ENCODE results near the gene UGT1A8. TPM values are rescaled to one million over a fixed set of nuclear protein-coding genes. Genes with fewer than 3 reads are reported as not detected.
"Not testable (repeated sequence)": the region's sequence is repeated elsewhere in the genome, so short reads cannot be mapped to it uniquely, and the experiment has no call there.

UGT1A8 gene
- total RNA-seq, 4 donors from 2014 or later, result not detected

DNA sequence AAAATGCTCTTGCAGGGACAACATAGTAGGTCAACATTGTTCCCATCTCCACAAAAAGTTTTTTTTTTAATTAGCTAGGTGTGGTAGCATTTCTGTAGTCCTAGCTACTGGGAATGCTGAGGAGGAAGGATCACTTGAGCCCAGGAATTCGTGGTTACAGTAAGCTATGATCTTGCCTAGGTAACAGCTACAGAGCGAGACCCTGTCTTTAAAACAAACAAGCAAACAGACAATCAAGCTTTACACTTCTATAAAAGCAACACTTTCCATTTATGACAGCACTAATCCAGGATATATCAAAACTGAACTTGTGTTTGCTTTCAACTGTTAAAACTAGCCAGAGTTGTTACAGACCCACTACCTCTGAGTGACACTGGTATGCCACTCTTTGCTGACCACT lies 123.4 kb downstream of the UGT1A8 start:
- H3K36me3 ChIP-seq, result no peaks in the 10 kb centered on the region
- no peak overlapping the region for H3K4me3 ChIP-seq
- no peaks in the 10 kb centered on the region for H3K9me3 ChIP-seq
- intact Hi-C loops (cut with DNase I), result no loop called here
- H3K27ac ChIP-seq (replicated peaks in 1 of 4), result no peak overlapping the region
- TF ChIP-seq POLR2A (IDR thresholded peaks at IDR 0.05; ENCODE audit: low read depth) (no peak), POLR2AphosphoS5 (IDR thresholded peaks at IDR 0.05) (no peak), EP300 (IDR thresholded peaks at IDR 0.05) (no peak)
- TF ChIP-seq, protein P1, sequence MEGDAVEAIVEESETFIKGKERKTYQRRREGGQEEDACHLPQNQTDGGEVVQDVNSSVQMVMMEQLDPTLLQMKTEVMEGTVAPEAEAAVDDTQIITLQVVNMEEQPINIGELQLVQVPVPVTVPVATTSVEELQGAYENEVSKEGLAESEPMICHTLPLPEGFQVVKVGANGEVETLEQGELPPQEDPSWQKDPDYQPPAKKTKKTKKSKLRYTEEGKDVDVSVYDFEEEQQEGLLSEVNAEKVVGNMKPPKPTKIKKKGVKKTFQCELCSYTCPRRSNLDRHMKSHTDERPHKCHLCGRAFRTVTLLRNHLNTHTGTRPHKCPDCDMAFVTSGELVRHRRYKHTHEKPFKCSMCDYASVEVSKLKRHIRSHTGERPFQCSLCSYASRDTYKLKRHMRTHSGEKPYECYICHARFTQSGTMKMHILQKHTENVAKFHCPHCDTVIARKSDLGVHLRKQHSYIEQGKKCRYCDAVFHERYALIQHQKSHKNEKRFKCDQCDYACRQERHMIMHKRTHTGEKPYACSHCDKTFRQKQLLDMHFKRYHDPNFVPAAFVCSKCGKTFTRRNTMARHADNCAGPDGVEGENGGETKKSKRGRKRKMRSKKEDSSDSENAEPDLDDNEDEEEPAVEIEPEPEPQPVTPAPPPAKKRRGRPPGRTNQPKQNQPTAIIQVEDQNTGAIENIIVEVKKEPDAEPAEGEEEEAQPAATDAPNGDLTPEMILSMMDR (IDR thresholded peaks at IDR 0.05), result no peak
- no peaks in the 10 kb centered on the region for H3K4me1 ChIP-seq
- peaks cover 0 to 9% (median 0%) of the 10 kb centered on the region in 4 donors for H3K27me3 ChIP-seq
- 59% methylated on average over 2 of the region's 2 CpGs for WGBS
- DNase-seq (ENCODE audit: extremely low spot score), result no peak

DNA sequence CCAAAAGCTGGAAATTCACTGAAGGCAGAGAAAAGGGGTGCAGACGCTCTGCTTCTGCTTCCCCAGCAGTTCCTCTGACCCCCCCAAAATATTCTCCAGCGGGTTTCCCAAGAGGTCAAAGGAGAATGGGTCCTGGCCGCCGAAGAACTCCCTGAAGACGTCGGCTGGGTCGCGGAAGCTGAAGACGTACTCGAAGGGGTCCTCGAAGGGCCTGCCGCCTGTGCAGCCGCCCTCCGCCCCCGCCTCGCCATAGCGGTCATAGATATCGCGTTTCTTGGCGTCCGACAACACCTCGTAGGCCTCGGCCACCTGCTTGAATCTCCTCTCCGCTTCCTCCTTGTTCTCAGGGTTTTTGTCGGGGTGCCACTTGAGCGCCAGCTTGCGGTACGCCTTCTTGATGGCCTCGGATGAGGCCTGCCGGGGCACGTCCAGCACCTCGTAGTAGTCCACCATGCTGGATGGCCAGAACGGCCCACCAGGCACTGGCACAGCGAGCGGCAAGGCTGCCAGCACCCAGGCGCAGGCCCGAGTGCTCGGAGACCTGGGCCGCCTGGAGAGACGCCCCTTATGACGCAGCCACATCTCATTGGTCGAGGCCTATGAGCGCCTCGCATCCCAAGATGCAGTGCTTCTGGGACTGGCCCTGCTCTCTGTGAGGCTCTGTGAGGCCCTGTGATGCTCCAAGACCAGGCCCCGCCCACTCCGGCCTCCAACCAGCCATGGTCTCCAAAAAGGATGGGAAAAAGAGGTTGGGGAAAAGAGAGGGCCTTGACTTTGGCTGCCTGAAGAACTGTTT lies 126.2 kb downstream of the UGT1A8 start:
- H3K36me3 ChIP-seq, result no peaks in the 10 kb centered on the region
- H3K4me1 ChIP-seq, result no peaks in the 10 kb centered on the region
- intact Hi-C loops (cut with DNase I), result no loop called here
- WGBS, result 94% methylated on average over 34 of the region's 46 CpGs
- H3K4me3 ChIP-seq, result no peak overlapping the region
- DNase-seq (ENCODE audit: extremely low spot score), result no peak
- H3K27me3 ChIP-seq, result peaks cover 0 to 3% (median 0%) of the 10 kb centered on the region in 4 donors
- no peaks in the 10 kb centered on the region for H3K9me3 ChIP-seq
- H3K27ac ChIP-seq (replicated peaks in 1 of 4), result no peak overlapping the region
- TF ChIP-seq, protein P1 (IDR thresholded peaks at IDR 0.05), result no peak
- no peak for TF ChIP-seq EP300 (IDR thresholded peaks at IDR 0.05)
- TF ChIP-seq POLR2AphosphoS5 (IDR thresholded peaks at IDR 0.05), result no peak
- TF ChIP-seq POLR2A (IDR thresholded peaks at IDR 0.05; ENCODE audit: low read depth), result no peak

DNA sequence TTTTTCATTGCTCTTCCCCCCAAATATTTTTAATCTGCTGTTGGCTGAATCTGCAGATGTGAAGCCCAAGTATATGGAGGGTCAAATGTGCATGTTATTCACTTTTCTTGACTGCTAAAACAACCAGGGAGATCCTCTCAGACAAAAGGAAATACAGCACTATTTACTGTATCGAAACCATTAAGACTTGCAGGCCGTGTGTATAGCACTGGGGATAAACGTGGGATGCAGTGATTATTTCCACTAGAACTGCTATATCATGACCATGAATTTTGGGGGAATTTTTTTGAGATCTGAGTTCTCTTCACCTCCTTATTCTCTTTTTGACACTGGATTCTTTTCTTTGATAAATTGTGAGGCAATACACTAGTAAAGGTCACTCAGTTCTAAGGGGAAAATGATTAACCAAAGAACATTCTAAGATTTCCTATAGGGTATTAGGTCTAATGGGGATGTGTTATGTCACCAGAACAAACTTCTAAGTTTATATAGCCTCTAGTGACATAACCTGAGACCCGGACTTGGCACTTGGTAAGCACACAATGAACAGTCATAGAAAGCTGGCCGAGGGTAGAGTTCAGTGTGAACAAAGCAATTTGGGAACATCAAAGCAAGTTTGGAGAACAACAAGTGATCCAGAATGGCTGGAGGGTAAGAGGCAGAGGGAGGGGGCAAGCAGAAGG lies 127.8 kb downstream of the UGT1A8 start:
- peaks cover 0 to 3% (median 0%) of the 10 kb centered on the region in 4 donors for H3K27me3 ChIP-seq
- no peak for DNase-seq (ENCODE audit: extremely low spot score)
- no peaks in the 10 kb centered on the region for H3K4me1 ChIP-seq
- no peaks in the 10 kb centered on the region for H3K9me3 ChIP-seq
- TF ChIP-seq, protein P1 (IDR thresholded peaks at IDR 0.05), result no peak
- no peak for TF ChIP-seq EP300 (IDR thresholded peaks at IDR 0.05)
- TF ChIP-seq POLR2AphosphoS5 (IDR thresholded peaks at IDR 0.05), result no peak
- TF ChIP-seq POLR2A (IDR thresholded peaks at IDR 0.05; ENCODE audit: low read depth), result no peak
- H3K27ac ChIP-seq (replicated peaks in 1 of 4), result no peak overlapping the region
- WGBS, result 76% methylated on average over 5 of the region's 5 CpGs
- intact Hi-C loops (cut with DNase I), result no loop called here
- no peaks in the 10 kb centered on the region for H3K36me3 ChIP-seq
- no peak overlapping the region for H3K4me3 ChIP-seq

DNA sequence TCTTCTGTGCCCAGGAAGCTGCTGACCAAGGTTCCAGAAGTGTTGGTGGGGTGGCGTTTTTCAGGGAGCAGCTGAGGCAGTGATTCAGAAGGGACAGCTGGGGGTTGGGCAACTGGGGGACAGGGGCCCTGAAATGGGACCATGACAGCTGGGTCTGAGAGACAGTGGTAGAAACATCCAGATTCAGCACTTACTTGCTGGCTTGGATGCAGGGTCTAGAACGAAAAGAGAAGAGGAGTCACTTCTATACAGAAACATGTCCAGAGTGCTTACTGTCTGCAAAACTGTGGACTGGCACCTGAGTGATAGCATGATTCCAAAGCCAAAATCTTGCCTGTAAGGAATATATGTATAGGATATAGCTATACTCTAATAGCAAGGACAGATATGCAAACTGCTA lies 128.4 kb downstream of the UGT1A8 start:
- intact Hi-C loops (cut with DNase I); H3K27me3 ChIP-seq; H3K36me3 ChIP-seq; H3K9me3 ChIP-seq; H3K4me1 ChIP-seq; H3K27ac ChIP-seq (replicated peaks in 1 of 4); DNase-seq (ENCODE audit: extremely low spot score); H3K4me3 ChIP-seq: not testable (repeated sequence)
- WGBS, result 64% methylated on average over 2 of the region's 2 CpGs

DNA sequence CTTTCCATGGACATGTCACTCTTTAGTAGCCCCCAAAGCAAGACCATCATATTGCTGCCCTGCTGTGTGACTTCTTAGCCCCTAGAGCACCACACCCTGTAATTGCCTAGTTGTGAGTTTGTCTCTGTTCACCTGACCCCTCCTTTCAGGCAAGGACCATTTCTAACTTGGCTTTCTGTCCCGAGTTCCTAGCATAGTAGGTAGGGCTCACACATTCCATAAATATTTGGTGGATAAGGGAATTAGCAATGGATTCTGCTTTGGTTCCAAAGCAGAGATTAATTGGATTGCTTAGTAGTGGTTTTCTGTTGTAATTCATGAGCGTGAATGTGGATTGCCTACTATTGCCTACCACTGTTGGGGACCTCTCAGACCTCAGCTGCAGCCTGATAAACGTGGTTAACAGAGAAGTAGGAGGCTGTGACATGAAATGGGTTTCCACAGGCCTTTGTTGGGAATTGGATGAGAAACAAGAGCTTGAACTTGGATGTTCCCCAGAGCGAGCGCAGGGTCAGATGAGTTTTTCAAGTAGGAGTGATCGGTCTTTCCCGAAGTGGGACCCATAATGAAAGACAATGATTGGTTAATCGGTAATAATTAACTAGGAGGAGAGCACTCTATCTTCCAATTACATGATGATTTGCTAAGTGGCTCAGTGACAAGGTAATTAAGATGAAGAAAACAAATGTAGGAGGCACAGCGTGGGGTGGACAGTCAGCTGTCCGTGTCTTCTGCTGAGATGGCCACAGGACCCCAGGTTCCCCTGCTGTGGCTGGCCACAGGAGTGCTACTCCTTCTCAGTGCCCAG lies 129.2 kb downstream of the UGT1A8 start:
- no peak for DNase-seq (ENCODE audit: extremely low spot score)
- H3K27ac ChIP-seq (replicated peaks in 1 of 4), result no peak overlapping the region
- intact Hi-C loops (cut with DNase I), result no loop called here
- no peaks in the 10 kb centered on the region for H3K9me3 ChIP-seq
- peaks cover 0 to 3% (median 0%) of the 10 kb centered on the region in 4 donors for H3K27me3 ChIP-seq
- TF ChIP-seq POLR2A (IDR thresholded peaks at IDR 0.05; ENCODE audit: low read depth), result no peak
- no peak for TF ChIP-seq POLR2AphosphoS5 (IDR thresholded peaks at IDR 0.05)
- TF ChIP-seq, protein P1 (IDR thresholded peaks at IDR 0.05), result no peak
- no peak for TF ChIP-seq EP300 (IDR thresholded peaks at IDR 0.05)
- 77% methylated on average over 10 of the region's 10 CpGs for WGBS
- H3K36me3 ChIP-seq, result no peaks in the 10 kb centered on the region
- H3K4me3 ChIP-seq, result no peak overlapping the region
- no peaks in the 10 kb centered on the region for H3K4me1 ChIP-seq

Data from esophagus muscularis mucosa (tissue), 4 donors.